Ishikawa (cell line): ENCODE results near the gene RFTN1.

Experiments used
- CEBPB ChIP-seq: IDR thresholded peaks from 2 replicates; pipeline ENCODE4 v1.6.1; 2012
- CREB1 ChIP-seq: IDR thresholded peaks from 2 replicates; pipeline ENCODE4 v1.6.1; 2012; ENCODE audit warnings: low read depth
- EGR1 ChIP-seq: IDR thresholded peaks from 2 replicates; pipeline ENCODE4 v1.6.1; 2012
- EP300 ChIP-seq: IDR thresholded peaks from 2 replicates; pipeline ENCODE4 v1.6.1; 2012; ENCODE audit warnings: borderline replicate concordance
- FOXM1 ChIP-seq: IDR thresholded peaks from 2 replicates; pipeline ENCODE4 v1.6.1; 2012; ENCODE audit warnings: low read depth, borderline replicate concordance
- MAX ChIP-seq: IDR thresholded peaks from 2 replicates; pipeline ENCODE4 v1.6.1; 2012
- NFIC ChIP-seq: IDR thresholded peaks from 2 replicates; pipeline ENCODE4 v1.6.1; 2012
- RAD21 ChIP-seq: IDR thresholded peaks from 2 replicates; pipeline ENCODE4 v1.6.1; 2012; ENCODE audit warnings: low read depth
- TAF1 ChIP-seq: IDR thresholded peaks from 2 replicates; pipeline ENCODE4 v1.6.1; 2012; ENCODE audit warnings: low read depth, mild to moderate bottlenecking
- TCF12 ChIP-seq: IDR thresholded peaks from 2 replicates; pipeline ENCODE4 v1.6.1; 2012; ENCODE audit warnings: low read depth
- TEAD4 ChIP-seq: IDR thresholded peaks from 2 replicates; pipeline ENCODE4 v1.6.1; 2012
- YY1 ChIP-seq: IDR thresholded peaks from 2 replicates; pipeline ENCODE4 v1.6.1; 2012; ENCODE audit warnings: low read depth
- ZBTB7A ChIP-seq: IDR thresholded peaks from 2 replicates; pipeline ENCODE4 v1.6.1; 2012; ENCODE audit warnings: low read depth
- TF ChIP-seq, protein P1 (sequence below): IDR thresholded peaks from 2 replicates; pipeline ENCODE4 v1.6.1; 2012
- TF ChIP-seq, protein P2 (sequence below): IDR thresholded peaks from 2 replicates; pipeline ENCODE4 v1.6.1; 2012; ENCODE audit warnings: low read depth, mild to moderate bottlenecking

Gene RFTN1

GRCh38 chr3:16464511-16465148 is 48.9 kb downstream of the RFTN1 start:
- TF ChIP-seq YY1 (no peak), CEBPB (no peak), MAX (no peak), TCF12 (no peak), EP300 (no peak), RAD21 (no peak), ZBTB7A (no peak), FOXM1 (no peak), TAF1 (no peak), EGR1 (no peak), CREB1 (no peak), NFIC (no peak), TEAD4 (no peak)
- TF ChIP-seq, protein P1, sequence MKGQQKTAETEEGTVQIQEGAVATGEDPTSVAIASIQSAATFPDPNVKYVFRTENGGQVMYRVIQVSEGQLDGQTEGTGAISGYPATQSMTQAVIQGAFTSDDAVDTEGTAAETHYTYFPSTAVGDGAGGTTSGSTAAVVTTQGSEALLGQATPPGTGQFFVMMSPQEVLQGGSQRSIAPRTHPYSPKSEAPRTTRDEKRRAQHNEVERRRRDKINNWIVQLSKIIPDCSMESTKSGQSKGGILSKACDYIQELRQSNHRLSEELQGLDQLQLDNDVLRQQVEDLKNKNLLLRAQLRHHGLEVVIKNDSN, result no peak
- TF ChIP-seq, protein P2, sequence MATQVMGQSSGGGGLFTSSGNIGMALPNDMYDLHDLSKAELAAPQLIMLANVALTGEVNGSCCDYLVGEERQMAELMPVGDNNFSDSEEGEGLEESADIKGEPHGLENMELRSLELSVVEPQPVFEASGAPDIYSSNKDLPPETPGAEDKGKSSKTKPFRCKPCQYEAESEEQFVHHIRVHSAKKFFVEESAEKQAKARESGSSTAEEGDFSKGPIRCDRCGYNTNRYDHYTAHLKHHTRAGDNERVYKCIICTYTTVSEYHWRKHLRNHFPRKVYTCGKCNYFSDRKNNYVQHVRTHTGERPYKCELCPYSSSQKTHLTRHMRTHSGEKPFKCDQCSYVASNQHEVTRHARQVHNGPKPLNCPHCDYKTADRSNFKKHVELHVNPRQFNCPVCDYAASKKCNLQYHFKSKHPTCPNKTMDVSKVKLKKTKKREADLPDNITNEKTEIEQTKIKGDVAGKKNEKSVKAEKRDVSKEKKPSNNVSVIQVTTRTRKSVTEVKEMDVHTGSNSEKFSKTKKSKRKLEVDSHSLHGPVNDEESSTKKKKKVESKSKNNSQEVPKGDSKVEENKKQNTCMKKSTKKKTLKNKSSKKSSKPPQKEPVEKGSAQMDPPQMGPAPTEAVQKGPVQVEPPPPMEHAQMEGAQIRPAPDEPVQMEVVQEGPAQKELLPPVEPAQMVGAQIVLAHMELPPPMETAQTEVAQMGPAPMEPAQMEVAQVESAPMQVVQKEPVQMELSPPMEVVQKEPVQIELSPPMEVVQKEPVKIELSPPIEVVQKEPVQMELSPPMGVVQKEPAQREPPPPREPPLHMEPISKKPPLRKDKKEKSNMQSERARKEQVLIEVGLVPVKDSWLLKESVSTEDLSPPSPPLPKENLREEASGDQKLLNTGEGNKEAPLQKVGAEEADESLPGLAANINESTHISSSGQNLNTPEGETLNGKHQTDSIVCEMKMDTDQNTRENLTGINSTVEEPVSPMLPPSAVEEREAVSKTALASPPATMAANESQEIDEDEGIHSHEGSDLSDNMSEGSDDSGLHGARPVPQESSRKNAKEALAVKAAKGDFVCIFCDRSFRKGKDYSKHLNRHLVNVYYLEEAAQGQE, result no peak

DNA sequence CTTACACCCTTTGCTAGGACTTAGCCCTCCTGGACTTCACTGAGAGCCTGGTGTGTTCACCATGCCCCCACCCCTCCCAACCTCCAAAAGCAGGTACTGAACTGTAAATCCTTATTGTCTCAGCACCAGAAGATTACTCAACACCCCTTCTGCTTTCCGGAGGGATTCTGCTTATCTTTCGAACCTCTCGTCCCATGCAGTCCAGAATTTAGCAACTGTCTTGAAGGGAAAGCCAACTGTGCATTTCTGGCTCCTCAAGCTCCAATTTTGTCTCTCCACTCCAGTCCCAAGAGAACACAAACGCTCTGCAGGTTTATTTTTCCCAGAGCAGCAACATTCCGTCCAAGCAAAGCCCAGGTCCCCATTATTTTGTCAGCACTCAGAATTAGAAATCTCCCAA is 49.6 kb downstream of the RFTN1 start:
- TF ChIP-seq NFIC (no peak), TAF1 (no peak), TEAD4 (no peak), TCF12 (no peak), MAX (no peak), CREB1 (no peak), ZBTB7A (no peak), CEBPB (no peak), EP300 (no peak), FOXM1 (no peak), EGR1 (no peak), YY1 (no peak), RAD21 (no peak)
- TF ChIP-seq, protein P2, result no peak
- TF ChIP-seq, protein P1, result no peak

- TF ChIP-seq MAX (no peak), RAD21 (no peak), FOXM1 (no peak), ZBTB7A (no peak), TEAD4 (no peak), TCF12 (no peak), CREB1 (no peak), EP300 (no peak), NFIC (no peak), CEBPB (no peak), EGR1 (no peak), TAF1 (no peak), YY1 (no peak)
- TF ChIP-seq, protein P1, result no peak
- TF ChIP-seq, protein P2, result no peak
These were observed 50.4 kb downstream of the RFTN1 start for GRCh38 chr3:16463119-16463518.

- no peak for TF ChIP-seq MAX
- no peak for TF ChIP-seq EP300
- TF ChIP-seq, protein P1, result no peak
- TF ChIP-seq TCF12, result no peak
- no peak for TF ChIP-seq CREB1
- TF ChIP-seq NFIC, result no peak
- TF ChIP-seq TAF1, result no peak
- TF ChIP-seq YY1, result no peak
- no peak for TF ChIP-seq CEBPB
- no peak for TF ChIP-seq EGR1
- TF ChIP-seq RAD21, result no peak
These were observed 50.8 kb downstream of the RFTN1 start for GRCh38 chr3:16462679-16463078.
